GM18505 (cell line): ENCODE measurements around the gene SLC25A34.

ENCODE experiments used
- ATAC-seq: cut with Tn5 transposase; IDR thresholded peaks from one replicate; pipeline ENCODE4 v1.9.1; 2021; ENCODE audit not compliant: unreplicated experiment
- POLR2A ChIP-seq: IDR thresholded peaks from 4 replicates; pipeline ENCODE4 v1.6.1; 2011; ENCODE audit warnings: borderline replicate concordance; ENCODE audit not compliant: insufficient read depth, insufficient read length; ENCODE audit errors: extremely low read depth

Gene SLC25A34

GRCh38 chr1:15704526-15705183 lies 31.4 kb upstream of the SLC25A34 start:
- no peak for ATAC-seq
- no peak for TF ChIP-seq POLR2A

- ATAC-seq, result no peak
Observed at GRCh38 chr1:15705184-15705566, 30.9 kb upstream of the SLC25A34 start.

GRCh38 chr1:15706751-15707150 lies 29.3 kb upstream of the SLC25A34 start:
- TF ChIP-seq POLR2A, result no peak
- no peak for ATAC-seq

More at GRCh38 chr1:15705184-15705566, 30.9 kb upstream of the SLC25A34 start:
- no peak for TF ChIP-seq POLR2A

- no peak for TF ChIP-seq POLR2A
- ATAC-seq, result no peak
Observed at GRCh38 chr1:15707239-15707925, 28.7 kb upstream of the SLC25A34 start.

GRCh38 chr1:15708486-15709137 lies 27.4 kb upstream of the SLC25A34 start:
- TF ChIP-seq POLR2A, result no peak
- ATAC-seq, result no peak

GRCh38 chr1:15709226-15709625 lies 26.8 kb upstream of the SLC25A34 start:
- no peak for TF ChIP-seq POLR2A
- no peak for ATAC-seq

- no peak for ATAC-seq
- no peak for TF ChIP-seq POLR2A
Observed at GRCh38 chr1:15712168-15712567, 23.9 kb upstream of the SLC25A34 start.

- TF ChIP-seq POLR2A, result no peak
- ATAC-seq, result no peak
Observed at GRCh38 chr1:15714406-15715136, 21.5 kb upstream of the SLC25A34 start.

GRCh38 chr1:15717418-15718125 lies 18.5 kb upstream of the SLC25A34 start:
- ATAC-seq, result no peak
- no peak for TF ChIP-seq POLR2A

GRCh38 chr1:15718199-15718601 lies 17.9 kb upstream of the SLC25A34 start:
- no peak for TF ChIP-seq POLR2A
- no peak for ATAC-seq

GRCh38 chr1:15719381-15720120 lies 16.5 kb upstream of the SLC25A34 start:
- no peak for TF ChIP-seq POLR2A
- ATAC-seq, result no peak

- no peak for TF ChIP-seq POLR2A
Observed at GRCh38 chr1:15720861-15721260, 15.2 kb upstream of the SLC25A34 start.

More at GRCh38 chr1:15720861-15721260, 15.2 kb upstream of the SLC25A34 start:
- ATAC-seq, result no peak
